Thymus (tissue), 11 donors: Measurements from ENCODE around the gene FAF1. TPM values are rescaled to one million over a fixed set of nuclear protein-coding genes. Genes with fewer than 3 reads are reported as not detected.
A peak's percentile ranks its signal among the peaks of the same experiment; 100 is the strongest.

ENCODE experiments used
- DNase-seq, 9 donors: peaks; one replicate each; pipeline ENCODE4 v3.0.0-alpha.2; 2013; ENCODE audit warnings: low spot score in 9 of 9, low read depth in 6 of 9, missing footprints in 1 of 9
- H3K27ac ChIP-seq, 2 donors: one replicate each; pipeline ENCODE4 v1.5.1; 2013; ENCODE audit warnings: control low read depth in 1 of 2, low read depth in 1 of 2, low read length in 1 of 2, mild to moderate bottlenecking in 1 of 2, moderate library complexity in 1 of 2
- H3K27me3 ChIP-seq, 2 donors: one replicate each; pipeline ENCODE4 v1.5.1; 2013; ENCODE audit warnings: low read length in 1 of 2; ENCODE audit not compliant: control insufficient read depth in 2 of 2, insufficient read depth in 1 of 2
- H3K36me3 ChIP-seq, 2 donors: one replicate each; pipeline ENCODE4 v1.5.1; 2013; ENCODE audit warnings: low read length in 1 of 2, mild to moderate bottlenecking in 1 of 2, moderate library complexity in 1 of 2; ENCODE audit not compliant: control insufficient read depth in 2 of 2, insufficient read depth in 2 of 2
- H3K4me1 ChIP-seq, 2 donors: one replicate each; pipeline ENCODE4 v1.5.1; 2013; ENCODE audit warnings: low read length in 2 of 2; ENCODE audit not compliant: control insufficient read depth in 2 of 2, insufficient read depth in 2 of 2
- H3K4me3 ChIP-seq, 2 donors: one replicate each; pipeline ENCODE4 v1.5.1; 2013; ENCODE audit warnings: low read length in 2 of 2, control low read depth in 1 of 2, mild to moderate bottlenecking in 1 of 2
- H3K9me3 ChIP-seq, 2 donors: one replicate each; pipeline ENCODE4 v1.5.1; 2013; ENCODE audit warnings: low read length in 1 of 2, mild to moderate bottlenecking in 1 of 2; ENCODE audit not compliant: control insufficient read depth in 2 of 2, insufficient read depth in 1 of 2
- WGBS: extraction: QIAGEN DNeasy Blood & Tissue Kit; methylation state at CpG from one replicate; pipeline ENCODE4 v1.1.7; 2013; 5-methylcytosine and 5-hydroxymethylcytosine counted together
- polyA plus RNA-seq: library from polyadenylated mRNA; stranded (reverse); fragments of 200-250 nt; gene quantifications from one replicate; pipeline ENCODE4 v1.2.3, GENCODE V29; 2013
- total RNA-seq: library from RNA; stranded (reverse); fragments of 120-200 nt; gene quantifications from one replicate; pipeline ENCODE4 v1.2.4, GENCODE V29; 2013
- donor health status: healthy.

The FAF1 gene
- total and polyA plus RNA-seq, 2 donors = 39.1 to 66.3 TPM

DNA sequence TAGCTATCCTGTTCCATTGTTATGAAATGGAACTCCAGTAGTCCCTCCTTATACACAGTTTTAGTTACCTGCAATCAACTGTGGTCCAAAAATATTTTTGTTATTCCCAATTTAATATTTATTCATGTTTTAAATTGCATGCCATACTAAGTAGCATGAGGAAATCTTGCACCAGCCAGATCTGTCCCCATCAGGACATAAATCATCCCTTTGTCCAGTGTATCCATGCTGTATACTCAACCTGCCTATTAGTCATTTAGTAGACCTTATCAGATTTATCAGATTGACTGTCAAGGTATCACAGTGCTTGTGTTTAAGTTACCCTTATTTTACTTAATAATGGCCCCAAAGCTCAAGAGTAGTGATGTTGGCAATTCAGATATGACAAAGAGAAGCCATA lies 328.9 kb downstream of the FAF1 start:
- no peak overlapping the region for H3K27ac ChIP-seq

DNA sequence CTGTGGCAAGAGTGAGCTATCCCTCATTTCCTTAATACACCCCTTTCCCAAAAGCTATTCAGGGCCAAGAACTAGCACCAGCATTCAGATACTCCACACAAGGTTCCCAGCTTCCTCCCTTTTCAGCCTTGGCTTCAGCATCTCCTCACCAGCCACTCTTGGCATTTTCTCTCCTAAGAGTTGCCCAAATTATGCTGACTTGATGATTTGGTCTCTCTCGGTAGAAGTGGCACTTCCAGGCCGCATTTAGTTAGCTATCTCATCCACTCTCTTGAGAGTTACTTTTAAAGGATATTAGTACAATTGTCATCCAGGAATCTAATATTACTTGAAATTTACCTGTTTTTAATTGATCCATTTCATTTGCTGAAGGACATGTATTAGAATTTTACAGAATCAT lies 337.8 kb downstream of the FAF1 start:
- DNase-seq = no peak
- no peak overlapping the region for H3K4me3 ChIP-seq
- WGBS = 98% methylated on average over 2 of the region's 2 CpGs
- H3K27ac ChIP-seq = no peak overlapping the region
- H3K4me1 ChIP-seq = no peaks in the 10 kb centered on the region
- H3K27me3 ChIP-seq = no peaks in the 10 kb centered on the region
- no peaks in the 10 kb centered on the region for H3K36me3 ChIP-seq
- H3K9me3 ChIP-seq = peaks cover 0 to 5% of the 10 kb centered on the region in 2 donors

More for the DNA sequence above, 328.9 kb downstream of the FAF1 start:
- H3K9me3 ChIP-seq = no peaks in the 10 kb centered on the region
- no peaks in the 10 kb centered on the region for H3K36me3 ChIP-seq
- no peaks in the 10 kb centered on the region for H3K27me3 ChIP-seq
- H3K4me1 ChIP-seq = no peaks in the 10 kb centered on the region
- no peak for DNase-seq
- no peak overlapping the region for H3K4me3 ChIP-seq

DNA sequence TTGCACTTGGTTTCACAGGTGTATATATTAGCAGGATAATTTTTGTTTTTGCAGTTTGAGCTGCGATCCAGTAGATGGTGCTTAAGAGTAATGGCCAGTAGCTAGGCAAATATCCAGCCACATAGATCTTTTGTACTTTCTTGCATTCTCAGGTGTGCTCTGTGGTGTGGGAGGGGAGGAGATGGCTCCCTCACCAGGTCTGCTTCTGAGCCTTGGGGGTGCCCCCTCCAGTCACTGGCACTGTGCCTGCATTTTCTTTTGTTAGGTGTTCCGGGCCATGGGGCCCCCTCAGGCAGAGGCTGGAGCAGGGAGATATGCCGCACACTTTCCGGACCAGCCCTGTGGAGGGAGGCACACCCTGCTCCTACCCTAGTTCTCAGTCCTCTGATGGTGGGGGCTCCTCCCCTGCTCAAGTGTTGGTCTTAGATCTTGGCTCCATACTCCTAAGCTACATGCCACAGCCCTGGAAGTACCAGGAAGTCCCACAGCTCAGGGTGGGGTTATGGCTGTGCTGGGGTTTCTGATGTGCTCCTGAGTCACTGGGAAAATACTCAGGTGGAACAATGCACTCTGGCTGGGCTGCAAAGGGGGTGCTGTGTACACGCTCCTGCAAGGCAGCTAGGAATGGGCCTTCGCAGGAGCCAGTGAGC lies 339.3 kb downstream of the FAF1 start:
- no peaks in the 10 kb centered on the region for H3K27me3 ChIP-seq
- peak in 1 of 9 donors; percentile 4 for DNase-seq
- peaks cover 0 to 5% of the 10 kb centered on the region in 2 donors for H3K9me3 ChIP-seq
- H3K27ac ChIP-seq = no peak overlapping the region
- H3K4me3 ChIP-seq = no peak overlapping the region
- H3K36me3 ChIP-seq = no peaks in the 10 kb centered on the region
- no peaks in the 10 kb centered on the region for H3K4me1 ChIP-seq
- WGBS = 96% methylated on average over 6 of the region's 6 CpGs

DNA sequence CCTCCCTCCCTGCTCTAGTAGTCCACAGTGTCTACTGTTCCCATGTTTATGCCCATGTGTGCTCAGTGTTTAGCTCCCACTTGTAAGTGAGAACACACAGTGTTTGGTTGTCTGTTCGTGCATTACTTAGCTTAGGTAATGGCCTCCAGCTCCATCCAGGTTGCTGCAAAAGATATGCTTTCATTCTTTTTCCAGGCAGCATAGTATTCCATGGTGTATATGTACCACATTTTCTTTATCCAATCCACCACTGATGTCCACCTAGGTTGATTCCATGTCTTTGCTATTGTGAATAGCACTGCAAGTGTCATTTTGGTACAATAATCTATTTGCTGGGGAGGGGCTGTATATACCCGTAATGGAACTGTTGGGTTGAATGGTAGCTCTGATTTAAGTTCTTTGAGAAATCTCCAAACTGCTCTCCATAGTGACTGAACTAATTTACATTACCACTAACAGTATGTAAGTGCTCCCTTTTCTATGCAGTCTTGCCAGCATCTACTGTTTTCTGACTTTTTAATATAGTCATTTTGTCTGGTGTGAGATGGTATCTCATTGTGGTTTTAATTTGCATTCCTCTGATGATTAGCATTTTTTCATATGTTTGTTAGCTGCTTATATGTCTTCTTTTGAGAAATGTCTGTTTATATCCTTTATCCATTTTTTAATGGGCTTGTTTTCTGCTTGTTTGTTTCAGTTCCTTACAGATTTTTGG lies 344.9 kb downstream of the FAF1 start:
- Histone ChIP-seq H3K27me3 (no peaks in the 10 kb centered on the region), H3K4me3 (no peak overlapping the region), H3K4me1 (no peaks in the 10 kb centered on the region), H3K36me3 (no peaks in the 10 kb centered on the region), H3K9me3 (no peaks in the 10 kb centered on the region), H3K27ac (no peak overlapping the region)
- no peak for DNase-seq
- WGBS = 98% methylated on average over 2 of the region's 2 CpGs

DNA sequence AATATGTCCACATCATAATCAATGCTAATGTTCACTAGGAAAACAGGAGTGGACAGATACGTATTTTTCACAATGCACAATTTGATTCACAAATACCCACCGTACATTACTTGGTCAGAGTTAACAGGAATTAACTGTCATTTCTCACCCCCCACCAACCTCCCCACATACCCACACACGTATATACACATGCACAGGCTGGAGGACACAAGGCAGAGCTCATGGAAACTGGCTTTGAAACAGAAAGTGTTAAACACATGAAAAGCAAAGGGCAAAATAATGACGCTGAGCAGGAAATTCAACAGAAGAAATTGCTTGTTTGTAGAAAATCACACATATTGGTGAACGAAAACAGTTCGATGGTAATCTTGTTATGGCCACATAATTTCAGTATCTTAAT lies 348.4 kb downstream of the FAF1 start:
- no peak overlapping the region for H3K27ac ChIP-seq
- H3K27me3 ChIP-seq = no peaks in the 10 kb centered on the region
- H3K36me3 ChIP-seq = no peaks in the 10 kb centered on the region
- no peaks in the 10 kb centered on the region for H3K4me1 ChIP-seq
- WGBS = 90% methylated on average over 6 of the region's 6 CpGs
- H3K4me3 ChIP-seq = no peak overlapping the region
- peak in 1 of 9 donors; percentile 7 for DNase-seq
- H3K9me3 ChIP-seq = no peaks in the 10 kb centered on the region

DNA sequence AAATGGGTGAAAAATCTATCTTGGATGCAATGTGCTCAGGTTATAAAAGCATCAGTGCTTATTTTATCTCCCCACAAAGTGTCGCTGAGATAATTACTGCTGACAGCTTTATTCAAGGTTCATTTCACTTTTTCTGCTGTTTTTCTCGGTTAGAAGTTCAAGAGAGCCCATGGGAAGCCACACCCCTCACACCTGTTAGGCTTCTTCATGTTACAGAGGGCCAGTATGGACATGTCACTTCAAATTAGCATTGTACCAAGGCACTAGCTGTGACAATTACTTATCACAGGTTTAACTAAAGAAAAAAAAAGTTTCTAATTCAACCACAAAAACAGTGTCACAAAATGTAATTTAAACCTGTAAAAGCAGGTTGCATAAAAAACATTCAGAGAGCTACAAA lies 349.5 kb downstream of the FAF1 start:
- peak in 1 of 9 donors; percentile 36 for DNase-seq
- 73% methylated on average over 2 of the region's 2 CpGs for WGBS

DNA sequence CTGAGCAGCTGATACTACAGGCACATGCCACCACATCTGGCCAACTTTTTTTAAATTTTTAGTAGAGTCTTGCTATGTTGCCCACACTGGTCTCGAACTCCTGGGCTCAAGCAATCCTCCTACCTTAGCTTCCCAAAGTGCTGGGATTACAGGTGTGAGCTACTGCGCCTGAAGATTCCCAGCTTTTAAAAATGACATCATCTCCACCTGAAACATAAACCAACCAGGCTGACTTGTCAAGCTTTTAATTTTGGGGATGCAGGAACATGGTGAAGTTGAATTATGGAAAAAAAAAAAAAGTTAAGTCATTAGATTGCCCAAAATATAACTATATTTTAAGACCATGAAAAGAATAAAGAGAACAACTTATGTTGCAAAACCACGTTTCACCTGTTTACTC lies 350.6 kb downstream of the FAF1 start:
- no peaks in the 10 kb centered on the region for H3K9me3 ChIP-seq
- WGBS = 91% methylated on average over 3 of the region's 3 CpGs
- H3K27me3 ChIP-seq = no peaks in the 10 kb centered on the region
- no peak overlapping the region for H3K4me3 ChIP-seq
- H3K36me3 ChIP-seq = no peaks in the 10 kb centered on the region
- no peak for DNase-seq
- H3K4me1 ChIP-seq = no peaks in the 10 kb centered on the region
- H3K27ac ChIP-seq = no peak overlapping the region

More for the DNA sequence above, 349.5 kb downstream of the FAF1 start:
- Histone ChIP-seq H3K27ac (no peak overlapping the region), H3K4me1 (no peaks in the 10 kb centered on the region), H3K36me3 (no peaks in the 10 kb centered on the region), H3K9me3 (no peaks in the 10 kb centered on the region), H3K27me3 (no peaks in the 10 kb centered on the region), H3K4me3 (no peak overlapping the region)

DNA sequence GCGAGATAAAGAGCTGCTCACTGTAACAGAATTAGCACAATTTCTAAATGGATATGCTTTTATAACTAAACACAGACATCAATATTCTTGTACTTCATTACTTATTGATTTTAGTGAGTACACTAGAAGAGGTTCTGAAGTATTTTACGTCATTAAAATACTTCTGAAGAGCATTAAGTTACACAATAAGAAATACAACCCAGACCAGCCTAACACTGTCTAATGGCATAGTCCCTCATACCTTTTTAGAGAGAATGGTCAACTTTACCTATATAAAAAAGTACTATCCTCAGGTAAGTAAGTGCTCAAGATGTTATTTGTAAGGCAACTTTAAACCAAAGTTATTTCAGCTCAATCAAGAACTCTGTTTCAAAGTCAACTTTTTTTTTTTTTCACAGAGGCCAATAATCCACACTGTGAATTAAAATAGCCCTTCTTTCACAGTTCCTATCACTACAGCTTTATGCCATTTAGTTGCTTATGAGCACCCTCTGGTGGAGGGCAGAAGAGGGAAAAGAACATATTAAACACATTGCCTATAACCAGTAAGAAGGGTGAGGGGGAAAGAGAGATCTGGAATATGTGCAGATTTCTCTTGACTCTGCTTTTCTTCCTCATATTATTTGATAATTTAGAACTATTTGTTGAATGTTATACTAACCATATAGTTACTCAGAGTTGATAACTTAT lies 354.7 kb downstream of the FAF1 start:
- WGBS = 94% methylated on average over 2 of the region's 2 CpGs
- DNase-seq = peak in 2 of 9 donors; percentile 17 to 37
- Histone ChIP-seq H3K9me3 (no peaks in the 10 kb centered on the region), H3K27me3 (no peaks in the 10 kb centered on the region), H3K36me3 (no peaks in the 10 kb centered on the region), H3K27ac (no peak overlapping the region), H3K4me1 (no peaks in the 10 kb centered on the region), H3K4me3 (no peak overlapping the region)

DNA sequence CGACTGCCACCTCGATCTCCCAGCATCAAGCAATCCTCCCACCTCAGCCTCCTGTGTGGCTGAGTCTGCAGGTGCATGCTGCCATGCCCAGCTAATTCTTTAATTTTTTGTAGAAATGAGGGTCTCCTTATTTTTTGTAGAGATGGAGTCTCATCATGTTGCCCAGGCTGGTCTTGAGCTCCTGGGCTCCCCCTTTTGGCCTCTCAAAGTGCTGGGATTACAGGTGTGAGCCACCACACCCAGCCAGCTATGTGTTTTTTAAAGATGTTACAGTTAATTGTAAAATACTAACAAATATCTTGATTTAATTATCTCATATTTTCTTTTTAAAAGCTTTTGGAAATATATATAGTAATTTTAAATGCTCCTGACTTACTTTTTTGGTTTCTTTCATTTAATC lies 355.5 kb downstream of the FAF1 start:
- no peaks in the 10 kb centered on the region for H3K9me3 ChIP-seq
- no peak for DNase-seq
- over 99% methylated on average over 2 of the region's 2 CpGs for WGBS
- H3K4me1 ChIP-seq = no peaks in the 10 kb centered on the region
- H3K27ac ChIP-seq = no peak overlapping the region
- no peaks in the 10 kb centered on the region for H3K36me3 ChIP-seq
- H3K27me3 ChIP-seq = no peaks in the 10 kb centered on the region
- no peak overlapping the region for H3K4me3 ChIP-seq
